WI38 (cell line): ENCODE data around the gene HS3ST5.
"Not testable (repeated sequence)": the region's sequence is repeated elsewhere in the genome, so short reads cannot be mapped to it uniquely, and the experiment has no call there.

ENCODE experiments used
- H3K4me3 ChIP-seq: 2 replicates; pipeline ENCODE4 v1.5.1; 2011; ENCODE audit warnings: low read depth, mild to moderate bottlenecking, control low read depth, low read length
- TF ChIP-seq, protein P1 (sequence below): IDR thresholded peaks from 2 replicates; pipeline ENCODE4 v1.5.1; 2012; ENCODE audit warnings: low read depth, mild to moderate bottlenecking, control low read depth, low read length

Gene HS3ST5

GRCh38 chr6:114033606-114034005, 309.2 kb downstream of the HS3ST5 start:
- no peak overlapping the region for H3K4me3 ChIP-seq
- TF ChIP-seq, protein P1, sequence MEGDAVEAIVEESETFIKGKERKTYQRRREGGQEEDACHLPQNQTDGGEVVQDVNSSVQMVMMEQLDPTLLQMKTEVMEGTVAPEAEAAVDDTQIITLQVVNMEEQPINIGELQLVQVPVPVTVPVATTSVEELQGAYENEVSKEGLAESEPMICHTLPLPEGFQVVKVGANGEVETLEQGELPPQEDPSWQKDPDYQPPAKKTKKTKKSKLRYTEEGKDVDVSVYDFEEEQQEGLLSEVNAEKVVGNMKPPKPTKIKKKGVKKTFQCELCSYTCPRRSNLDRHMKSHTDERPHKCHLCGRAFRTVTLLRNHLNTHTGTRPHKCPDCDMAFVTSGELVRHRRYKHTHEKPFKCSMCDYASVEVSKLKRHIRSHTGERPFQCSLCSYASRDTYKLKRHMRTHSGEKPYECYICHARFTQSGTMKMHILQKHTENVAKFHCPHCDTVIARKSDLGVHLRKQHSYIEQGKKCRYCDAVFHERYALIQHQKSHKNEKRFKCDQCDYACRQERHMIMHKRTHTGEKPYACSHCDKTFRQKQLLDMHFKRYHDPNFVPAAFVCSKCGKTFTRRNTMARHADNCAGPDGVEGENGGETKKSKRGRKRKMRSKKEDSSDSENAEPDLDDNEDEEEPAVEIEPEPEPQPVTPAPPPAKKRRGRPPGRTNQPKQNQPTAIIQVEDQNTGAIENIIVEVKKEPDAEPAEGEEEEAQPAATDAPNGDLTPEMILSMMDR: no peak

- TF ChIP-seq, protein P1: no peak
- no peak overlapping the region for H3K4me3 ChIP-seq
Measured at GRCh38 chr6:114032721-114033120, 310.1 kb downstream of the HS3ST5 start.

DNA sequence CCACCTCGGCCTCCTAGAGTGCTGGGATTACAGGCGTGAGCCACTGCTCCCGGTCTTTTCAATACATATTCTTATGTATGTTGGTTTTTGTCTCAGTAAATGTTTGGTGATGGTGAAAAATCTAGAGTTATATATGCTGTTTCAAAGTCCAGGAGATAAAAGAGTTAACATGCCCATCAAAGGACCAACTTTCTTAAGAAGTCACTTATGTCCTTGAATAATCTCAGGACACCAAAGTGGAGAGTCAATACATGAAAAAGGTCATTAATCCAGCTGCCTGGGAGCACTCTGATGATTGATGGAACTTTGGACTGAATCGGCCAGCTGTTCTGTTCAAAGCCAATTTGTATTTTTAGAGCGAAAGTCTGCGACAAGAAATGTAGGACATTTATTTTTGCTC, 312.1 kb downstream of the HS3ST5 start:
- H3K4me3 ChIP-seq: no peak overlapping the region
- TF ChIP-seq, protein P1: no peak

DNA sequence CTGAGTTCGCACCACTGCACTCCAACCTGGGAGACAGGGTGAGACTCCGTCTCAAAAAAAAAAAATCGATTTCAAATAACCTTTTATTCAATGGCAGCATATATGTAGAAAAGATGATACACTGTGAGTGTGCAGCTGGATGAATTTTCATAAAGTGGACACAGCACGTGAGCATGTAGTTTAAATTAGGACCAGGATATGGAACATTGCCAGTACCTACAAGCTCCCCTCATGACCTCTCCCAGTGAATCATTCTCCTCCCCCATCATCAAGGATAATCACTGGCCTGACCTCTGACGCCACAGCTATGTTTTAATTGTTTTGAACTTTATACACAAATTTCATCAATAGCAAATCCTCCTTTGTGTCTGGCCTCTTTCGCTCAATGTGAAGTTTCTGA, 318.1 kb downstream of the HS3ST5 start:
- TF ChIP-seq, protein P1: no peak
- H3K4me3 ChIP-seq: no peak overlapping the region

- TF ChIP-seq, protein P1: no peak
- no peak overlapping the region for H3K4me3 ChIP-seq
Measured at GRCh38 chr6:114020196-114020595, 322.6 kb downstream of the HS3ST5 start.

- H3K4me3 ChIP-seq: not testable (repeated sequence)
Measured at GRCh38 chr6:114017146-114017545, 325.7 kb downstream of the HS3ST5 start.

DNA sequence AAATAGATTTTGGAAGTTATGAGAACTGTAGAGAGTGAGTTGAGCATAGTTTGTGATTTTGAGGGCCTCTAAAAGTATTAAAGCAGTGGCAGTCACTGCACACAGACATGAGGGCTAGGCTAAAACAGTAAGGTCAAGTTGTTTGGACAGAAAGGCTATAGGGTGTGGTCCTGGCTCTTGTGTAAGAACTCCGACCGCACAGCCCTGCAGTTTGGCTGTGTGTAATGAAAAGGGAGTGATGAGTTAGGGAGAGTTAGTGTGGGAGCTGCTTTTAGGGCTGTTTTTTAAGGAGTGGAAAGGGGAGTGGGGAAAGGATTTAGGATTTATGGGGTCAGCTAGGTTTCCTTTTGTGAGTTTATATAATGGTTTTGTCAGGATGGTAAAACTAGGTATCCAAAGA, 328.7 kb downstream of the HS3ST5 start:
- not testable (repeated sequence) for H3K4me3 ChIP-seq

DNA sequence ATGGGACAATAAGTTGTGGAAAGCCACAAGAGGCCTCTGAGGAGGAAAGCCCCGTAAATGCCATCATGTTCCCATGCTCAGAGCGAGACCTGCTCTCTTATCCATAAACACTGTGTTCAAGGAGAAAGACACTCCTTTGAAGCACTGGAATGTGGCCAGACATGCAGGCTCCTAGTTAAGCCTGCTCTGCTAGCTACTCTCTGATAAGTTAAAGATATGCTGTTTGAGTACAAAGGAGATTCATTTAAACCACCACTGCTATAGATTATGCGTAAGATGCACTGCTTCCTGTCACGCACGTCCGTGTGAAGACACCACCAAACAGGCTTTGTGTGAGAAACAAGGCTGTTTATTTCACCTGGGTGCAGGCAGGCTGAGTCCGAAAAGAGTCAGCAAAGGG, 331.3 kb downstream of the HS3ST5 start:
- not testable (repeated sequence) for H3K4me3 ChIP-seq

DNA sequence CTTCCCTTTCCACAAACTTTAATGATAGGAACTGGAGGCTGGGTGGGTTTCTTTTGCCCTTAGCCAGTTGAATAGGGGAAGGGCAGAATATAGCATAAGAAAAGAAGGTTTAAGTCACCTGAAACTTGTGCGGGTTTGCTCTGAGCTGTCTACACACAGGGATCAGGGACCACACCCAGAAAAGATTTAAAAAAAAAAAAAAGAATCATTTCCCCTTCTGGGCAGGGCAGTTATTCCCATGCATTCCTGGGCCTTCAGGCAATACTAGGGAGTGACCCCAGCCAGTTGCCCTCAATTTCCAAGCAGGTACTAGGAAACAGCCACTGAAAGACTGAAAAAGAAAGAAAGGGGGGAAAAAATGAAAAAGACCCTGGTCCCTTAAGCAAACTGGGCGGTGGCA, 332.3 kb downstream of the HS3ST5 start:
- H3K4me3 ChIP-seq: no peak overlapping the region
- TF ChIP-seq, protein P1: no peak
